Measurements from ENCODE around the gene CACNB1.

Gene CACNB1

GRCh38 chr17:39217734-39218369 lies 20.4 kb upstream of the CACNB1 start:
- Histone ChIP-seq H3K27me3 (no peaks in the 10 kb centered on the region), H3K4me3 (ENCODE audit: low read depth, low read length) (no peak overlapping the region), H3K4me1 (no peaks in the 10 kb centered on the region), H3K9me3 (no peaks in the 10 kb centered on the region), H3K36me3 (no peaks in the 10 kb centered on the region)
- no peak for TF ChIP-seq CTCF (IDR thresholded peaks at IDR 0.05; ENCODE audit: low read depth, low read length)
- no peak for DNase-seq

GRCh38 chr17:39213852-39214251 lies 16.4 kb upstream of the CACNB1 start:
- DNase-seq: no peak
- Histone ChIP-seq H3K27me3 (peaks cover 5% of the 10 kb centered on the region; the same call in 1 of the 2 replicates), H3K9me3 (no peaks in the 10 kb centered on the region), H3K4me3 (ENCODE audit: low read depth, low read length) (no peak overlapping the region), H3K4me1 (peaks cover 6% of the 10 kb centered on the region), H3K36me3 (no peaks in the 10 kb centered on the region)
- TF ChIP-seq CTCF (IDR thresholded peaks at IDR 0.05; ENCODE audit: low read depth, low read length): no peak

- no peak for DNase-seq
- Histone ChIP-seq H3K4me3 (ENCODE audit: low read depth, low read length) (no peak overlapping the region), H3K4me1 (peaks cover 13% of the 10 kb centered on the region)
Measured at GRCh38 chr17:39212841-39213480, 15.5 kb upstream of the CACNB1 start.

GRCh38 chr17:39212195-39212810 lies 14.8 kb upstream of the CACNB1 start:
- no peak for DNase-seq
- TF ChIP-seq CTCF (IDR thresholded peaks at IDR 0.05; ENCODE audit: low read depth, low read length): no peak
- H3K36me3 ChIP-seq: no peaks in the 10 kb centered on the region
- peaks cover 5% of the 10 kb centered on the region; the same call in 1 of the 2 replicates for H3K27me3 ChIP-seq
- H3K4me1 ChIP-seq: peaks cover 13% of the 10 kb centered on the region
- H3K9me3 ChIP-seq: no peaks in the 10 kb centered on the region
- H3K4me3 ChIP-seq (ENCODE audit: low read depth, low read length): no peak overlapping the region

More at GRCh38 chr17:39212841-39213480, 15.5 kb upstream of the CACNB1 start:
- no peaks in the 10 kb centered on the region for H3K9me3 ChIP-seq
- no peak for TF ChIP-seq CTCF (IDR thresholded peaks at IDR 0.05; ENCODE audit: low read depth, low read length)
- H3K27me3 ChIP-seq: peaks cover 5% of the 10 kb centered on the region; the same call in 1 of the 2 replicates
- no peaks in the 10 kb centered on the region for H3K36me3 ChIP-seq

GRCh38 chr17:39210093-39210434 lies 12.6 kb upstream of the CACNB1 start:
- peaks cover 2% of the 10 kb centered on the region for H3K36me3 ChIP-seq
- no peak for TF ChIP-seq CTCF (IDR thresholded peaks at IDR 0.05; ENCODE audit: low read depth, low read length)
- H3K9me3 ChIP-seq: no peaks in the 10 kb centered on the region
- DNase-seq: no peak
- H3K4me3 ChIP-seq (ENCODE audit: low read depth, low read length): peak overlapping the region; percentile 28
- H3K4me1 ChIP-seq: peaks cover 13% of the 10 kb centered on the region
- peaks cover 5% of the 10 kb centered on the region; the same call in 1 of the 2 replicates for H3K27me3 ChIP-seq

Measured in BE2C (cell line).